Fibroblast of villous mesenchyme (primary cell): ENCODE measurements around the gene FOXK2. TPM values are rescaled to one million over a fixed set of nuclear protein-coding genes. Genes with fewer than 3 reads are reported as not detected.

ENCODE experiments used
- DNase-seq: peaks from one replicate; pipeline ENCODE4 v3.0.0-alpha.2; 2010; ENCODE audit warnings: low read depth
- H3K4me3 ChIP-seq: 2 replicates; pipeline ENCODE4 v1.5.1; 2011; ENCODE audit warnings: low read depth, mild to moderate bottlenecking, low read length
- CTCF ChIP-seq: IDR thresholded peaks from 2 replicates; pipeline ENCODE4 v1.5.1; 2012; ENCODE audit warnings: low read depth, mild to moderate bottlenecking, low read length; ENCODE audit not compliant: insufficient read depth
- total RNA-seq: library from RNA; depleted of rRNA; stranded (reverse); fragments of >200 nt; gene quantifications from 2 replicates; pipeline ENCODE4 v1.2.3, GENCODE V29; 2012

The FOXK2 gene
- total RNA-seq, 1 donor, result 46.6 TPM

GRCh38 chr17:82592767-82593589 is 73.4 kb downstream of the FOXK2 start:
- DNase-seq, result peak; percentile 87

GRCh38 chr17:82593590-82594087 is 74.1 kb downstream of the FOXK2 start:
- peak overlapping the region; percentile 67 for H3K4me3 ChIP-seq
- TF ChIP-seq CTCF, result no peak
- DNase-seq, result peak; percentile 30

More at GRCh38 chr17:82592767-82593589, 73.4 kb downstream of the FOXK2 start:
- H3K4me3 ChIP-seq, result peak overlapping the region; percentile 67
- TF ChIP-seq CTCF, result no peak

- DNase-seq, result no peak
- no peak for TF ChIP-seq CTCF
- no peak overlapping the region for H3K4me3 ChIP-seq
These were observed 75.0 kb downstream of the FOXK2 start for GRCh38 chr17:82594571-82594970.

- DNase-seq, result no peak
- H3K4me3 ChIP-seq, result no peak overlapping the region
- no peak for TF ChIP-seq CTCF
These were observed 76.4 kb downstream of the FOXK2 start for GRCh38 chr17:82595893-82596292.

GRCh38 chr17:82596296-82596695 is 76.8 kb downstream of the FOXK2 start:
- TF ChIP-seq CTCF, result no peak
- DNase-seq, result no peak
- H3K4me3 ChIP-seq, result no peak overlapping the region

- H3K4me3 ChIP-seq, result no peak overlapping the region
- DNase-seq, result no peak
- no peak for TF ChIP-seq CTCF
These were observed 77.5 kb downstream of the FOXK2 start for GRCh38 chr17:82596837-82597672.
